B cell (primary cell): ENCODE measurements around the gene MON2. TPM values are rescaled to one million over a fixed set of nuclear protein-coding genes. Genes with fewer than 3 reads are reported as not detected.

Source experiments
- ATAC-seq: fragments of 200-7000 bp; cut with Tn5 transposase; one replicate; pipeline ENCODE4 v1.10.0; 2021; ENCODE audit warnings: low read depth, mild to moderate bottlenecking, moderate number of reproducible peaks, moderate library complexity
- CTCF ChIA-PET: fragments of 350-600 bp; sonication (Branson Sonifier 250); formaldehyde crosslinking; loops from one replicate; lab custom pipeline; 2021; ENCODE audit warnings: antibody characterized with exemption, inconsistent platforms; lab: Charles Lee
- POLR2A ChIA-PET: fragments of 350-600 bp; sonication (Branson Sonifier 250); formaldehyde crosslinking; loops from one replicate; lab custom pipeline; 2021; ENCODE audit warnings: antibody characterized with exemption; lab: Charles Lee
- DNase-seq: peaks from one replicate; pipeline ENCODE4 v3.0.0; 2013
- H2AFZ ChIP-seq: 2 replicates; pipeline ENCODE4 v1.6.1; 2012; ENCODE audit warnings: mild to moderate bottlenecking, low read depth, low read length; ENCODE audit not compliant: insufficient read depth, poor library complexity, severe bottlenecking
- H3K27ac ChIP-seq, 2 donors: 1 replicate in 1 of 2; 2 replicates in 1 of 2; pipeline ENCODE4 v1.5.1; 2012 to 2013; ENCODE audit warnings: low read length in 2 of 2, mild to moderate bottlenecking in 2 of 2, moderate library complexity in 1 of 2
- H3K27me3 ChIP-seq, 4 experiments: fragments of 200-600 bp in 1 of 4; sonication (generic) in 1 of 4; replicated peaks in 1 of 4; 1 replicate in 2 of 4; 2 replicates in 2 of 4; pipeline versions ENCODE4 v1.6.1 to v1.7.0; 2013 to 2016; ENCODE audit warnings: low read length in 3 of 4, mild to moderate bottlenecking in 2 of 4, mixed read lengths in 1 of 4, moderate library complexity in 1 of 4; ENCODE audit not compliant: insufficient read depth in 4 of 4, control insufficient read depth in 3 of 4; ENCODE audit errors: control extremely low read depth in 1 of 4
- H3K36me3 ChIP-seq, 2 experiments: replicated peaks in 1 of 2; 1 replicate in 1 of 2; 2 replicates in 1 of 2; pipeline versions ENCODE4 v1.6.1 to v1.7.1; 2013; ENCODE audit warnings: low read length in 1 of 2; ENCODE audit not compliant: insufficient read depth in 2 of 2, control insufficient read depth in 1 of 2; ENCODE audit errors: control extremely low read depth in 1 of 2, extremely low read depth in 1 of 2
- H3K4me1 ChIP-seq, 2 donors: fragments of 200-600 bp in 1 of 2; sonication (generic) in 1 of 2; 1 replicate in 1 of 2; 2 replicates in 1 of 2; pipeline versions ENCODE4 v1.5.1 to v1.6.1; 2013 to 2017; ENCODE audit warnings: low read length in 2 of 2; ENCODE audit not compliant: control insufficient read depth in 2 of 2, insufficient read depth in 2 of 2
- H3K4me2 ChIP-seq: replicated peaks from 2 replicates; pipeline ENCODE3; 2012; ENCODE audit warnings: mild to moderate bottlenecking, low read depth, low read length; ENCODE audit not compliant: poor library complexity, severe bottlenecking
- H3K4me3 ChIP-seq, 5 experiments: fragments of 200-600 bp in 1 of 5; sonication (generic) in 1 of 5; 1 replicate in 3 of 5; 2 replicates in 2 of 5; pipeline versions ENCODE4 v1.5.1 to v1.7.0; 2011 to 2016; ENCODE audit warnings: low read length in 4 of 5, mild to moderate bottlenecking in 4 of 5, low read depth in 2 of 5, control low read depth in 1 of 5, moderate library complexity in 1 of 5; ENCODE audit not compliant: insufficient read depth in 1 of 5; ENCODE audit errors: control extremely low read depth in 1 of 5, extremely low read depth in 1 of 5
- H3K79me2 ChIP-seq: fragments of 200-600 bp; sonication (generic); one replicate; pipeline ENCODE4 v1.6.0; 2016; ENCODE audit warnings: low read length; ENCODE audit not compliant: control insufficient read depth, insufficient read depth
- H3K9ac ChIP-seq: fragments of 200-600 bp; sonication (generic); 2 replicates; pipeline ENCODE4 v1.6.1; 2017; ENCODE audit warnings: mild to moderate bottlenecking, low read length, moderate library complexity
- H3K9me3 ChIP-seq, 3 donors: one replicate each; pipeline versions ENCODE4 v1.6.1 to v1.7.1; 2013; ENCODE audit warnings: low read length in 2 of 3; ENCODE audit not compliant: control insufficient read depth in 2 of 3, insufficient read depth in 1 of 3; ENCODE audit errors: control extremely low read depth in 1 of 3
- H4K20me1 ChIP-seq: 2 replicates; pipeline ENCODE4 v1.6.0; 2012; ENCODE audit warnings: mild to moderate bottlenecking, low read length; ENCODE audit not compliant: insufficient read depth, control insufficient read depth, poor library complexity, severe bottlenecking
- H3K27ac Mint-ChIP-seq: one replicate; pipeline ENCODE4 v1.8.0; 2021; ENCODE audit warnings: mixed read lengths
- H3K27me3 Mint-ChIP-seq: one replicate; pipeline ENCODE4 v1.8.0; 2021; ENCODE audit warnings: mixed read lengths
- H3K4me1 Mint-ChIP-seq: one replicate; pipeline ENCODE4 v1.8.0; 2021; ENCODE audit warnings: mixed read lengths
- H3K4me3 Mint-ChIP-seq: one replicate; pipeline ENCODE4 v1.8.0; 2021; ENCODE audit warnings: mixed read lengths
- H3K9me3 Mint-ChIP-seq: one replicate; pipeline ENCODE4 v1.8.0; 2022; ENCODE audit warnings: mixed read lengths; ENCODE audit not compliant: insufficient read depth
- CTCF ChIP-seq: fragments of 200-600 bp; IDR thresholded peaks from one replicate; pipeline ENCODE4 v1.8.0; 2022; ENCODE audit warnings: antibody characterized with exemption, mild to moderate bottlenecking
- EZH2 ChIP-seq: IDR thresholded peaks from 2 replicates; pipeline ENCODE4 v1.6.1; 2012; ENCODE audit warnings: borderline replicate concordance, low read depth, mild to moderate bottlenecking, moderate library complexity, low read length; ENCODE audit not compliant: insufficient read depth, poor library complexity, severe bottlenecking
- WGBS: methylation state at CpG from one replicate; pipeline ENCODE4 v1.1.5; 2013; ENCODE audit warnings: missing lambda C conversion rate; ENCODE audit not compliant: insufficient coverage; 5-methylcytosine and 5-hydroxymethylcytosine counted together
- intact Hi-C: fragments of 100-400 bp; cut with micrococcal nuclease; formaldehyde crosslinking; loops from one replicate; pipeline ENCODE4 v1.10.0; 2022
- polyA plus RNA-seq: library from polyadenylated mRNA; depleted of rRNA; stranded (reverse); fragments of >200 nt; gene quantifications from 2 replicates; pipeline ENCODE4 v1.2.3, GENCODE V29; 2012
- total RNA-seq, 2 donors: library from RNA; stranded (reverse); fragments of 120-200 nt in 1 of 2; gene quantifications; 1 replicate in 1 of 2; 2 replicates in 1 of 2; pipeline versions ENCODE4 v1.2.3 to v1.2.4, GENCODE V29; 2013 to 2022

Gene MON2
- total and polyA plus RNA-seq, 2 donors (not counting 1 experiment from before 2014, with no cell fraction given): 18.9 to 104 TPM

- no peaks in the 10 kb centered on the region for H4K20me1 ChIP-seq
- Mint-ChIP-seq H3K27ac (no peak overlapping the region), H3K4me1 (no peaks in the 10 kb centered on the region), H3K4me3 (no peak overlapping the region), H3K27me3 (no peaks in the 10 kb centered on the region), H3K9me3 (no peaks in the 10 kb centered on the region)
- intact Hi-C loops: no loop called here
- no peak overlapping the region for H3K27ac ChIP-seq
- H3K9me3 ChIP-seq: no peaks in the 10 kb centered on the region
- H3K4me3 ChIP-seq: no peak overlapping the region
- no peak for ATAC-seq
- H3K4me2 ChIP-seq: no peak overlapping the region
- peaks cover 13 to 49% of the 10 kb centered on the region in 2 experiments for H3K36me3 ChIP-seq
- H3K4me1 ChIP-seq: no peaks in the 10 kb centered on the region
- H3K27me3 ChIP-seq: no peaks in the 10 kb centered on the region
- H3K9ac ChIP-seq: no peak overlapping the region
- ChIA-PET POLR2A (no interaction called here), CTCF (interaction anchor here (1.8 kb wide), 1 partner anchor 237 kb away, joined by 5 read pairs; no protein-coding TSS in a partner anchor)
- TF ChIP-seq EZH2 (no peak), CTCF (no peak)
- H2AFZ ChIP-seq: no peak overlapping the region
- H3K79me2 ChIP-seq: no peaks in the 10 kb centered on the region
- no CpG with 5 or more reads among the region's 2 CpGs for WGBS
- DNase-seq: no peak
These were observed 96.2 kb downstream of the MON2 start for GRCh38 chr12:62562846-62563245.

GRCh38 chr12:62575036-62575435 lies 108.4 kb downstream of the MON2 start:
- intact Hi-C loops: no loop called here
- no peak overlapping the region for H3K4me2 ChIP-seq
- H3K27me3 ChIP-seq: no peaks in the 10 kb centered on the region
- H3K9me3 Mint-ChIP-seq: no peaks in the 10 kb centered on the region
- peaks cover 7 to 25% of the 10 kb centered on the region in 2 experiments for H3K36me3 ChIP-seq
- no peaks in the 10 kb centered on the region for H4K20me1 ChIP-seq
- no peaks in the 10 kb centered on the region for H3K9me3 ChIP-seq
- no peak overlapping the region for H2AFZ ChIP-seq
- no peak overlapping the region for H3K27ac ChIP-seq
- no peaks in the 10 kb centered on the region for H3K4me1 ChIP-seq
- POLR2A ChIA-PET: no interaction called here
- no peak overlapping the region for H3K27ac Mint-ChIP-seq
- H3K4me3 Mint-ChIP-seq: no peak overlapping the region
- no peak for ATAC-seq
- no peaks in the 10 kb centered on the region for H3K79me2 ChIP-seq
- H3K4me3 ChIP-seq: no peak overlapping the region
- no peak for TF ChIP-seq EZH2
- TF ChIP-seq CTCF: no peak
- CTCF ChIA-PET: interaction anchor here (0.6 to 3.4 kb wide), 4 partner anchors 219 to 239 kb away, joined by 3 to 17 read pairs (median 8); no protein-coding TSS in a partner anchor
- H3K9ac ChIP-seq: no peak overlapping the region
- DNase-seq: no peak
- no peaks in the 10 kb centered on the region for H3K4me1 Mint-ChIP-seq
- H3K27me3 Mint-ChIP-seq: no peaks in the 10 kb centered on the region
